ENCODE measurements around the gene MARK3. TPM values are rescaled to one million over a fixed set of nuclear protein-coding genes. Genes with fewer than 3 reads are reported as not detected.

MARK3 gene
- total and polyA plus RNA-seq, 2 of the 13 experiments (the other 11 are each of a cell fraction or from before 2014, with no cell fraction given): 47.7 to 56.6 TPM

DNA sequence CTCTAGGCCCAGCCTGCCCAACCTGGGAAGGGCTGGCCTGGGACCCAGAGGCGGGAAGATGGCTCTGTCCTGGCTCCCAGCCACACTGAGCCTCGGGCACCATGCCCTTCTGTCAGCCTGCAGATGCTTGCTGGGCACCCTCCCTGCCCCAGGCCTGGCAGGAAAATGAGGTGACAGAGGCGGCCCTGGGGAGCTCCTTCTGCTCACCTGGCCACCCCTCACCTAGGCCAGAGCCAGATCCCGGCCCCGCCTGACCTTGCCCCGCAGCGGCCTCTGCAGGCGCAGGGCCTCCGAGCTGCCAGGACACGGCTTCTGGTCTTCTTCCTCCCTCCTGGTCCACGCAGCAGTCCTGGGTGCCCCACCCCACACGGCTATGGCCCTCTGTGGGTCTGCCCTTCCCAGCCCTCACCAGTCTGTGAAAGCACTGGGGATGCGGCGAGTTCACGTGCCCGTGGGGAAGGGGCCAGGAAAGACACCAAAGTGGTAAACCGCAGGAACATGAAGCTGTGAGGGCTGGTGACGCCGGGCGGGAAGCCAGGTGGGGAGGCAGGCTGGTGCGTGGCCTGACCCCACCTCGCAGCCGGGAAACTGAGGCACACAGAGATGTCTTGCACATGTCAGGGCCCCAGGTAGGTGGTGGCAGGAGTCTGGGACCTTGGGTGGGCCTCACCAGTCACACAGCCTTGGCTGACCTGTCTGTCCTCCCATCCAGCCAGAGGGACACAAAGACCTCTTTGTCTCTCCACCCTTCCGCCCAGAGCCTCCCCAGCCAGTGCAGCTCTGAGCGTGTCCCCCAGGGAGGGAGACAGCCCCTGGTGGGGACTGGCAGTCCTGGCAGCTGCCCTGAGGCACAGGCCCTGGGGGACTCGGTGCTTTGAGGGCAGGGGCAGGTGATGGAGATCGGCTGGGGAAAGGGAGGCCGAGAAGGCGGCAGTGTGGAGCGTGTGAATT is 164.4 kb downstream of the MARK3 start (continued):
- 0 out of 2 replicates have a peak, but pooled peaks have one; percentile 47 for TF ChIP-seq ARNTL (CRISPR knock-in tag; IDR thresholded peaks at IDR 0.05)
- no peak for TF ChIP-seq ZNF33B (CRISPR knock-in tag; IDR thresholded peaks at IDR 0.05)
- TF ChIP-seq, protein P1, sequence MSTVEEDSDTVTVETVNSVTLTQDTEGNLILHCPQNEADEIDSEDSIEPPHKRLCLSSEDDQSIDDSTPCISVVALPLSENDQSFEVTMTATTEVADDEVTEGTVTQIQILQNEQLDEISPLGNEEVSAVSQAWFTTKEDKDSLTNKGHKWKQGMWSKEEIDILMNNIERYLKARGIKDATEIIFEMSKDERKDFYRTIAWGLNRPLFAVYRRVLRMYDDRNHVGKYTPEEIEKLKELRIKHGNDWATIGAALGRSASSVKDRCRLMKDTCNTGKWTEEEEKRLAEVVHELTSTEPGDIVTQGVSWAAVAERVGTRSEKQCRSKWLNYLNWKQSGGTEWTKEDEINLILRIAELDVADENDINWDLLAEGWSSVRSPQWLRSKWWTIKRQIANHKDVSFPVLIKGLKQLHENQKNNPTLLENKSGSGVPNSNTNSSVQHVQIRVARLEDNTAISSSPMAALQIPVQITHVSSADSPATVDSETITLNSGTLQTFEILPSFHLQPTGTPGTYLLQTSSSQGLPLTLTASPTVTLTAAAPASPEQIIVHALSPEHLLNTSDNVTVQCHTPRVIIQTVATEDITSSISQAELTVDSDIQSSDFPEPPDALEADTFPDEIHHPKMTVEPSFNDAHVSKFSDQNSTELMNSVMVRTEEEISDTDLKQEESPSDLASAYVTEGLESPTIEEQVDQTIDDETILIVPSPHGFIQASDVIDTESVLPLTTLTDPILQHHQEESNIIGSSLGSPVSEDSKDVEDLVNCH (CRISPR knock-in tag; IDR thresholded peaks at IDR 0.05): no peak
- TF ChIP-seq SAP130 (CRISPR knock-in tag; IDR thresholded peaks at IDR 0.05; ENCODE audit: low read depth): peak; percentile 59; the same call in 1 of the 2 replicates
- no peak for TF ChIP-seq NFIC (IDR thresholded peaks at IDR 0.05; ENCODE audit: low read length)
- TF ChIP-seq, protein P2, sequence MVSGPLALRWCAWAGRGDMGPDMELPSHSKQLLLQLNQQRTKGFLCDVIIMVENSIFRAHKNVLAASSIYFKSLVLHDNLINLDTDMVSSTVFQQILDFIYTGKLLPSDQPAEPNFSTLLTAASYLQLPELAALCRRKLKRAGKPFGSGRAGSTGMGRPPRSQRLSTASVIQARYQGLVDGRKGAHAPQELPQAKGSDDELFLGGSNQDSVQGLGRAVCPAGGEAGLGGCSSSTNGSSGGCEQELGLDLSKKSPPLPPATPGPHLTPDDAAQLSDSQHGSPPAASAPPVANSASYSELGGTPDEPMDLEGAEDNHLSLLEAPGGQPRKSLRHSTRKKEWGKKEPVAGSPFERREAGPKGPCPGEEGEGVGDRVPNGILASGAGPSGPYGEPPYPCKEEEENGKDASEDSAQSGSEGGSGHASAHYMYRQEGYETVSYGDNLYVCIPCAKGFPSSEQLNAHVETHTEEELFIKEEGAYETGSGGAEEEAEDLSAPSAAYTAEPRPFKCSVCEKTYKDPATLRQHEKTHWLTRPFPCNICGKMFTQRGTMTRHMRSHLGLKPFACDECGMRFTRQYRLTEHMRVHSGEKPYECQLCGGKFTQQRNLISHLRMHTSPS (CRISPR knock-in tag; IDR thresholded peaks at IDR 0.05; ENCODE audit: low read depth): peak; percentile 85
- TF ChIP-seq POLR2G (IDR thresholded peaks at IDR 0.05; ENCODE audit: low read depth, low read length): no peak
- TF ChIP-seq ZNF264 (CRISPR knock-in tag; IDR thresholded peaks at IDR 0.05): no peak
- peak; percentile 69 for TF ChIP-seq KAT8 (CRISPR knock-in tag; IDR thresholded peaks at IDR 0.05)
- TF ChIP-seq, protein P3, sequence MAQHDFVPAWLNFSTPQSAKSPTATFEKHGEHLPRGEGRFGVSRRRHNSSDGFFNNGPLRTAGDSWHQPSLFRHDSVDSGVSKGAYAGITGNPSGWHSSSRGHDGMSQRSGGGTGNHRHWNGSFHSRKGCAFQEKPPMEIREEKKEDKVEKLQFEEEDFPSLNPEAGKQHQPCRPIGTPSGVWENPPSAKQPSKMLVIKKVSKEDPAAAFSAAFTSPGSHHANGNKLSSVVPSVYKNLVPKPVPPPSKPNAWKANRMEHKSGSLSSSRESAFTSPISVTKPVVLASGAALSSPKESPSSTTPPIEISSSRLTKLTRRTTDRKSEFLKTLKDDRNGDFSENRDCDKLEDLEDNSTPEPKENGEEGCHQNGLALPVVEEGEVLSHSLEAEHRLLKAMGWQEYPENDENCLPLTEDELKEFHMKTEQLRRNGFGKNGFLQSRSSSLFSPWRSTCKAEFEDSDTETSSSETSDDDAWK (CRISPR knock-in tag; IDR thresholded peaks at IDR 0.05): no peak
- peak; percentile 58 for TF ChIP-seq RARA (CRISPR knock-in tag; IDR thresholded peaks at IDR 0.05)
- peak; percentile 35; the same call in 1 of the 2 replicates for TF ChIP-seq BCL6 (CRISPR knock-in tag; IDR thresholded peaks at IDR 0.05)
- no peak for TF ChIP-seq RBM39 (IDR thresholded peaks at IDR 0.05; ENCODE audit: low read depth, low read length, poor library complexity, severe bottlenecking)
- no peak for TF ChIP-seq SMYD3 (CRISPR knock-in tag; IDR thresholded peaks at IDR 0.05)
- TF ChIP-seq, protein P4, sequence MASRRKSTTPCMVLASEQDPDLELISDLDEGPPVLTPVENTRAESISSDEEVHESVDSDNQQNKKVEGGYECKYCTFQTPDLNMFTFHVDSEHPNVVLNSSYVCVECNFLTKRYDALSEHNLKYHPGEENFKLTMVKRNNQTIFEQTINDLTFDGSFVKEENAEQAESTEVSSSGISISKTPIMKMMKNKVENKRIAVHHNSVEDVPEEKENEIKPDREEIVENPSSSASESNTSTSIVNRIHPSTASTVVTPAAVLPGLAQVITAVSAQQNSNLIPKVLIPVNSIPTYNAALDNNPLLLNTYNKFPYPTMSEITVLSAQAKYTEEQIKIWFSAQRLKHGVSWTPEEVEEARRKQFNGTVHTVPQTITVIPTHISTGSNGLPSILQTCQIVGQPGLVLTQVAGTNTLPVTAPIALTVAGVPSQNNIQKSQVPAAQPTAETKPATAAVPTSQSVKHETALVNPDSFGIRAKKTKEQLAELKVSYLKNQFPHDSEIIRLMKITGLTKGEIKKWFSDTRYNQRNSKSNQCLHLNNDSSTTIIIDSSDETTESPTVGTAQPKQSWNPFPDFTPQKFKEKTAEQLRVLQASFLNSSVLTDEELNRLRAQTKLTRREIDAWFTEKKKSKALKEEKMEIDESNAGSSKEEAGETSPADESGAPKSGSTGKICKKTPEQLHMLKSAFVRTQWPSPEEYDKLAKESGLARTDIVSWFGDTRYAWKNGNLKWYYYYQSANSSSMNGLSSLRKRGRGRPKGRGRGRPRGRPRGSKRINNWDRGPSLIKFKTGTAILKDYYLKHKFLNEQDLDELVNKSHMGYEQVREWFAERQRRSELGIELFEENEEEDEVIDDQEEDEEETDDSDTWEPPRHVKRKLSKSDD (CRISPR knock-in tag; IDR thresholded peaks at IDR 0.05; ENCODE audit: low read depth): no peak
- no peak for TF ChIP-seq NFE2 (CRISPR knock-in tag; IDR thresholded peaks at IDR 0.05)
- TF ChIP-seq, protein P5, sequence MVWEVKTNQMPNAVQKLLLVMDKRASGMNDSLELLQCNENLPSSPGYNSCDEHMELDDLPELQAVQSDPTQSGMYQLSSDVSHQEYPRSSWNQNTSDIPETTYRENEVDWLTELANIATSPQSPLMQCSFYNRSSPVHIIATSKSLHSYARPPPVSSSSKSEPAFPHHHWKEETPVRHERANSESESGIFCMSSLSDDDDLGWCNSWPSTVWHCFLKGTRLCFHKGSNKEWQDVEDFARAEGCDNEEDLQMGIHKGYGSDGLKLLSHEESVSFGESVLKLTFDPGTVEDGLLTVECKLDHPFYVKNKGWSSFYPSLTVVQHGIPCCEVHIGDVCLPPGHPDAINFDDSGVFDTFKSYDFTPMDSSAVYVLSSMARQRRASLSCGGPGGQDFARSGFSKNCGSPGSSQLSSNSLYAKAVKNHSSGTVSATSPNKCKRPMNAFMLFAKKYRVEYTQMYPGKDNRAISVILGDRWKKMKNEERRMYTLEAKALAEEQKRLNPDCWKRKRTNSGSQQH (CRISPR knock-in tag; IDR thresholded peaks at IDR 0.05; ENCODE audit: low read depth): no peak
